ENCODE data around the gene PLAAT5. TPM values are rescaled to one million over a fixed set of nuclear protein-coding genes. Genes with fewer than 3 reads are reported as not detected.

The PLAAT5 gene
- total RNA-seq, 1 experiment from 2014 or later: 8.5 TPM

GRCh38 chr11:63485777-63486176 lies 5.2 kb downstream of the PLAAT5 start:
- Mint-ChIP-seq H3K4me3 (no peak overlapping the region), H3K4me1 (peaks cover 26 to 40% of the 10 kb centered on the region in 2 experiments), H3K27ac (no peak overlapping the region), H3K36me3 (ENCODE audit: insufficient read depth in 1 of 3, low read depth in 3 of 3) (peaks cover 3 to 40% (median 35%) of the 10 kb centered on the region in 3 experiments; a peak in 5 of 7 replicates), H3K9me3 (peaks cover 27 to 35% of the 10 kb centered on the region in 2 experiments), H3K27me3 (ENCODE audit: low read depth) (peaks cover 2% of the 10 kb centered on the region)
- Histone ChIP-seq H2BK120ac (ENCODE audit: low read depth, low read length, poor library complexity, severe bottlenecking) (no peak overlapping the region), H2BK15ac (ENCODE audit: low read depth, low read length) (no peak overlapping the region), H3K79me2 (ENCODE audit: insufficient read depth, low read length) (no peaks in the 10 kb centered on the region), H3K9ac (ENCODE audit: extremely low read depth, insufficient read length, low read length) (no peak overlapping the region), H3T11ph (ENCODE audit: low read length) (no peak overlapping the region), H3K23me2 (ENCODE audit: insufficient read length, low read depth, low read length, poor library complexity, severe bottlenecking) (peaks cover 6% of the 10 kb centered on the region), H4K91ac (ENCODE audit: insufficient read length, low read depth, low read length) (no peak overlapping the region), H3K27ac (ENCODE audit: insufficient read length, low read depth, low read length) (no peak overlapping the region), H3K4me1 (ENCODE audit: insufficient read depth, low read length) (no peaks in the 10 kb centered on the region), H4K20me1 (ENCODE audit: control insufficient read depth, insufficient read depth, insufficient read length) (no peaks in the 10 kb centered on the region), H3K4me2 (ENCODE audit: insufficient read depth, insufficient read length, low read length) (no peak overlapping the region), H3K9me3 (ENCODE audit: control insufficient read depth, low read depth, low read length) (no peaks in the 10 kb centered on the region), H2BK12ac (ENCODE audit: insufficient read length, low read depth, low read length) (no peak overlapping the region), H2AFZ (ENCODE audit: low read length) (no peak overlapping the region), H4K5ac (ENCODE audit: insufficient read length, low read depth, low read length) (no peak overlapping the region), H3K4ac (ENCODE audit: low read depth, low read length) (no peak overlapping the region), H3K27me3 (ENCODE audit: insufficient read depth, low read length) (no peaks in the 10 kb centered on the region), H2BK20ac (ENCODE audit: low read depth, low read length, poor library complexity, severe bottlenecking) (no peak overlapping the region), H3K14ac (ENCODE audit: insufficient read depth, low read length) (no peak overlapping the region), H3K18ac (ENCODE audit: insufficient read length, low read depth, low read length) (no peak overlapping the region), H3K23ac (ENCODE audit: insufficient read length, low read depth, low read length) (no peak overlapping the region), H3K56ac (ENCODE audit: insufficient read length, low read depth, low read length) (no peak overlapping the region), H2AK5ac (ENCODE audit: insufficient read length, low read length) (no peak overlapping the region), H3K79me1 (ENCODE audit: insufficient read depth, low read depth, low read length, poor library complexity, severe bottlenecking) (no peaks in the 10 kb centered on the region), H2BK5ac (ENCODE audit: insufficient read length, low read length) (no peak overlapping the region), H4K8ac (replicated peaks; ENCODE audit: insufficient read length, low read depth, low read length) (no peak overlapping the region)
- no peak for DNase-seq
- TF ChIP-seq CTCF (conservative IDR thresholded peaks at IDR 0.05): no peak
- WGBS (ENCODE audit: extremely low coverage, insufficient read length, low lambda C conversion rate): no CpG with 5 or more reads among the region's 3 CpGs
